Limb (tissue), 2 donors: ENCODE results near the gene FBXL20.

Experiments
- DNase-seq, 2 donors: peaks; one replicate each; pipeline ENCODE4 v3.0.0-alpha.2; 2016; ENCODE audit errors: extremely low spot score in 2 of 2

FBXL20 gene

DNA sequence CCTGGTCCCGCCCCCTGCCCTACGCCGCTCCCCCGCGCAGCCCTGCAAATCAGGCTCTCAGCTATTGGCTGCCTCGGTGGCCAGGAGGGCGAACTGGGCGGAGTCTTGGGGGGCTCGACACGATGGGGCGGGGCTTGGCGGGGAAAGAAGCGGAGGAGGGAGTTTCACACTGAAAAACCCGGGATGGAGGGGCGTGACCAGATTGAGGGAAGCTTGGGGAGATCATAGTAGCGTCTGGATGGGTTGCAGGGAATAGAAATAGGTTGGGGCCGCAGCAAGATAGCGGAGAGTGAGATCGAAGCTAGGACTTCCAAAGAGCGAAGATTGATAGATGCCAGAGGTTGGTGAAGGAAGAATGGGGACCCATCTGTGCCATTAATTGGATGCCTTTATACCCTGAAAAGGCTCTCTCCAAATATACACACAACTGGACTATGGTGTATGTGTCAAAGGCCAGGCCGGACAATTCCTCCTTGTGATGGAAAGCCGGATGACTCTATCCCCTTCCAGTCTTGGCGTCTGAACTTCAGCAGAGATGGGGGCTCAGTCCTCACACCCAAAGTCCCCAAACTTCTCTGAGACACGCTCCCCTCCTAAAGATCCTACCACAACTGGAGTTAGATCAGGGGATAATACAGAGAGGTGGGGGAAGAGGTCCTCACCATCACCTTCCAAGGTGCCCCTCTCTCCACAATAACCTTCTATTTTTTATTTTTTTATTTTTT lies 175.3 kb downstream of the FBXL20 start:
- DNase-seq, result peak; percentile 75 to 90

DNA sequence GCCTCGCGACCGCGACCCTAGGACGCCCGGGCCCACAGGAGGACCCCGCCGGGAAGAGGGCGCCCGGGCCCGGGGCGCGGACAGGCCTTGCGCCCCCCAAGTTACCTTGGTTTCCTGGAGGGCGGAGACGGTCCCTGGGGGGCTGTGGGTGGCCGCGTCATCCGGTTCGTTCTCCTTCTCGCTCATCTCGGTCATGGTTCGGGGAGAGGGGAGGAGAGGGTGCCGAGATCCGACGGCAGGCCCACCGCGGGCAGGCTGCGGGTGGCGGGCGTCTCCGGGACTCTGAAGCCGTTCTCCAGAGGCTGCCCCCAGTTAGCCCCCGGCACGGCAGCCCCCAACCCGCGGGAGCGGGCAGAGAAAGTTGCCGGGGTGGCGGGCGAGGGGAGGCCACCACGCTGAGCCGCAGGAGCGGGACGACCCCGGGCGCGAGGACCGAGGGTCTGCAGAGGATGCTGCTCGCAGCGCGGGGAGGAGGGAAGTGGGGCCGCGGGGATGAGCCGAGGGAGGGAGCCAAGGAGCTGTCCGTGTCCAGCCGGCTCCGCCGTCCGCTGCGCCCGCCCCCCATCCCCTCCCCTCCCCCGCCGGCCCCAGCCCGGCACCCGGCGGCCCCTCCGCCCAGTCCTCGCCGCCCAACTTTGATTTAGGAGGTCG lies 176.0 kb downstream of the FBXL20 start, which contains the start of gene STAC2:
Gene STAC2, minus strand, starts transcription at position 638 of the 651 bp plus-strand sequence. Its CDS starts 443 bp downstream, at position 195.
- DNase-seq, result peak in 1 of 2 donors; percentile 49

DNA sequence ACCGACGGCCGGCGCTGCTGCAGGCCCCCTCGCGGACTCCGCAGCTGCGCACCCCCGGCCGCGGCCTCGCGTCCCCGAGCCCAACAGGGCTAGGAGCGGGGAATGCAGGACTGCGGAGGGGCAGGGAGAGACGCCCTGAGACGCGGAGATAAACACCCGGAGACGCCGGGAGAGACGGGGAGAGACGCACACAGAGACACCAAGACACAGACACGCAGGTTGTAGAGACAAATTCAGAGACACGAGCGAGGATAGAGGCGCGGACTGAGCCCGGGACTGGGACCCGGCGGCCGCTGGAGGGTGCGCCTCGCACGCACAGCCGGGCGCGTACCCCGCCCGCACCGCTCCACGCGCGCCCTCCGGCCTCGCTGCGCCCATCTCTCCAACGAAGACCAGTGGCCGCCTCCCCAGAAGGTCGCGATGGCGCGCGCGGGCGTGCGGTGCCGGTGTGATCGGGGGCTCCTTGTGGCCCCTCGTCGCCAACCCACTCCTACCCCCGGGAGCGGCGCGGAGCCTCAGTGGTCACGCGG lies 176.6 kb downstream of the FBXL20 start:
- DNase-seq, result no peak

DNA sequence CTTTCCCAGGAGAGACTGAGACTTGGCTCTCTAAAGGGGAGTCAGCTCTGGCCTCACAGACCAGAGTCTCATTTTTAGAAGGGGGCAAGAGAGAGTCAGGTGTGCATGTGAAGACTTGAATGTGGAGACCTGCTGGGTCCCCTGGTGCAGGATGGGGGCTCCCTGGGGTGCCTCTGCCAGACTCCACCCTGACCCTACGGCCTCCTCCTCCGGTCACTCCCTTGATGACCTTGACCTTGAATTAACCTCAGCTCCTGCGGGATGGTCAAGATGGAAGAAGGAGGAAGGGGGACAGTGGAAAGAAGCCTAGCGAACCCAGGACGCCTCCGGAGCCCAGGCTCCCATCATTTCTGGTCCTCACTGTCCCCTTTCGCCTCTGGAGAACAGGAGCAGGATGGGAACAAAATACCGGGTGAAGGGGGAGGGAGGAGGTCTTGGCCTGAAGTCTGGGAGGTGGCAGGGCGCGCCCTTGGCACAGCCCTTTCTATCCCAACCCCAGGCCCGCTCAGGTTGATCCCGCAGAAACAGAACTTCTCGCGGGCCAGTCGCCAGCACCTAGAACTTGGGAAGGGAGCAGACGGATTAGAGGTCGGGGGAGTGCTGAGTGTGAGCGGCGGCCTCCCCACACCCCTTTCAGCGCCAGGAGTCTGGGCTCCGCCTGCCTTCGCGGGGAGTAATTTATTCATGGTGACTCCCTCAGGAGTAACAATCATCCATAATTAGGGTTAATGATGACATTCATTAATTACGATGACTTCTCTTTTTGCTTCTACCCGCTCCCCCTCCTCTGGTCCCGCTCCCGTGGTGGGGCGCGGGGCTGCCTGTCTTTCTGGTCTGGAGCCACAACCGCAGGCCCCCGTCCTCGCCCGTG lies 177.3 kb downstream of the FBXL20 start:
- DNase-seq, result no peak

DNA sequence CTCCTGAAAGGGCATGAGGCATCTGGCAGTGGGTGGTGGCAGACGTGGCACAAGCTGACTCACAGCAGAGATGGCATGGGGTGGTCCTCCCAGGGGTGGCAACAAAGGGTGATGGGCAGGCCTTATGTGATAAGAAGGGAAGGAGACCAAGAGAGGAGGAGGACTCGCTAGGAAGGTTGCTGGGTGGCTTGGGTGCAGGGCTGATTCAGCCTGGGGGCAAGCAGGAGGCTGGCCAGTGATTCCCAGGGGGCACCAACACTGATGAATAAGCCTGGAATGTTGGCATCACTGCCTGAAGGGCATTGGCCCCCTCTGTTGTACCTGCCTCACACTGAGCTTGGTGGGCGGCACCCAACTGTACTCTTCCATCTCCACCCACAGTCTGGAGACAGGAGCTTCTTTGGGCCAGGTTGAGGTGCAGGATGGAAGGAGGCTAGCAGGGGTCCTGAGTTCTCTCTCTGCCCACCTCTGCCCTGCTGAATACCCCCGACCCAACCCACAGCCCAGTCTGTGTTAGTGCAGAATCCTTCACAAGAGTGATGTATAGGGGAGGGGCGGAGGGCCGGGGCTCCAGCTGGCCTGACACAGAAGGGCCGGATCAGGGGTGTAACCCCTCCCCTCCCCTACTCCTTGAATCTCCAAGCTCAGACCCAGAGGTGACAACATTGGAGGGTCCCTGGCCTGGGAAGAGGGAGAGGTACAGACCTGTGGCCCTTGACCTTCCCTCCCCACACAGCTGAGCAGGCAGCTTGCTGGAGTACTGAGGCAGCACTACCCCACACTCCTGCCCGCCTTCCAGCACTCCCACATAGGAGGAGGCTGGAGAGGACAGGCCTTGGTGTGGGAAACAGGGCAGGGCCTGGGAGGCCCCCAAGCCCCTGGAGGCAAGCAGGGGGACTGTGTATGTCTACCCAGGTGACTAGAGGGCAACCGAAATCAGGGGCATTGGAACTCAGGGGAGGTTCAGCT lies 178.3 kb downstream of the FBXL20 start:
- no peak for DNase-seq

DNA sequence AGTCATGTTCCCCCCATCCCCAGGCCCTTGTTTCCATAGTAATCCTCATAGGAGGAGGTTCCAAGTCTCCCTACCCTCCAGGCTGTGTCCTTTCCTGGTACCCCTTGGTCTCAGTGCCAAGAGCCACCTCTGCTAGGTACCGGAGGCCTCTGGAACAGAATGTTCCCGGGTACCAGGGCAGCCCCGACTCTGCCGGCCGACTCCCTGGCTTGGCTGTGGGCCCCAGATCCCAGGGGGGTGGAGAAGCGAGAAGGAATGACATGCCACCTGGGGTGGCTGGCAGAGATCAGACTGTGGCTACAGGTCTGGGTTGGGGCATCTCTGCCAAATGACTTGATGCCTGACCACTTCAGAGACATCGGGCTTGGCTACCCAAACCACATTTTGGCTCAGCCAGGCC lies 179.3 kb downstream of the FBXL20 start:
- DNase-seq, result no peak

DNA sequence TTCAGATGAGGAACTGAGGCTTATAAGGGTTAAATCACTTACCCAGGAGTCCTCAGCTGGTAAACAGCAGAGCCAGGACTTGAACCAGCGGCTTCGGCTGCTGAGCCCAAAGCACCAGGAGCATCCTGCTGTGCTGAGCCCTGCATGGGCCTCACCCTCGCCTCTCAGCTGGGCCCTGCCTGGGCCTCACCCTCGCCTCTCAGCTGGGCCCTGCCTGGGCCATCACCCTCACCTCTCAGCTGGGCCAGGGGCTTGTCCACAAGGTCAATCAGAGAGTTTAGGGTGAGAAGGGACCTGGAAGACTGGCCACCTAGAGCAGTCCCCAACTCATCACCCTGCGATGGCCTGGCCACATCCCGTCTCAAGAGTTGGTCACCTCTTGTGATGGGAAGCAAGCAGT lies 179.9 kb downstream of the FBXL20 start:
- DNase-seq, result no peak

DNA sequence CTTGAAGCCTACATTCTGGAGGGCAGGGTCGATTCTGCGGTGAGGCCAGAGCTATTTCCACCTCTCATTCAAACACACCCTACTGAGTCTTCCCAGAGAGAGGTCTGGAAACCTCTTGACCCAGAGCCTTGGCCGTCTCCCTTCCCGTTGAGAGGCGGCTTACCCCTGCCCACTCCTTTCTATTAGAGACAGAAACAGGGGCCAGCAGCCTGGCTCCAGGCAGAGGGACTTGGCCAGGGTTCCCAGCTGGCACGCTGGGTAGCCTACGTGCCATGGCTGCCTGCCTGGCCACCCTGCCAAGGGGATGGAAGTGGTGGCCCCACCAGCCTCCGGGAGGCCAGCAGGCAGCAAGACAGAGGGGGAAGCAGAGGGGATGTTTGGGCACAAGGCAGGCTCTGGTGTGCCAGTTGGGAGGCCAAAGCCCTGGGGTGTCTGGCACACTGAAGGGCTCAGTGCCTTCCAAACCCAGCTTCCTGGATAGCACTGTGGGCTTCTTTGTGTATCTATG lies 181.7 kb downstream of the FBXL20 start:
- no peak for DNase-seq

DNA sequence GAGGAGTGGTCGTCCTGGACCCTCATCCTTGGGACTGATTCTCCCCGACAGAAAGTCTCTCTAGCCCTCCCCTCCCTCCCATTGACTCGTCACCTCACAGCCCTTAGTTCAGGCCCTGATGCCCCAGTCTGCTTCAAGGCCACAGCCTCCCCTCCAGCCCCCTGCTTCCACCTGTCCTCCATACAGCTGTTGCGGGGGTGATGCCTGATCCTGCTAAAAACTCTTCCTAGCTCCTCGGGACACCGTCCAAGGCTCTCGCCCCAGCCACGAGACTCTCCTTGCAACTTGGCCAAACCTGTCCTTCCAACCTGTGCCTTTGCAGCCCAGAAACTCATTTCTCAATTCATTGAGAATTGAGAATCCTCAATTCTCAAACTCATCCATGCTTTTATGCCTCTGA lies 182.5 kb downstream of the FBXL20 start:
- DNase-seq, result no peak

DNA sequence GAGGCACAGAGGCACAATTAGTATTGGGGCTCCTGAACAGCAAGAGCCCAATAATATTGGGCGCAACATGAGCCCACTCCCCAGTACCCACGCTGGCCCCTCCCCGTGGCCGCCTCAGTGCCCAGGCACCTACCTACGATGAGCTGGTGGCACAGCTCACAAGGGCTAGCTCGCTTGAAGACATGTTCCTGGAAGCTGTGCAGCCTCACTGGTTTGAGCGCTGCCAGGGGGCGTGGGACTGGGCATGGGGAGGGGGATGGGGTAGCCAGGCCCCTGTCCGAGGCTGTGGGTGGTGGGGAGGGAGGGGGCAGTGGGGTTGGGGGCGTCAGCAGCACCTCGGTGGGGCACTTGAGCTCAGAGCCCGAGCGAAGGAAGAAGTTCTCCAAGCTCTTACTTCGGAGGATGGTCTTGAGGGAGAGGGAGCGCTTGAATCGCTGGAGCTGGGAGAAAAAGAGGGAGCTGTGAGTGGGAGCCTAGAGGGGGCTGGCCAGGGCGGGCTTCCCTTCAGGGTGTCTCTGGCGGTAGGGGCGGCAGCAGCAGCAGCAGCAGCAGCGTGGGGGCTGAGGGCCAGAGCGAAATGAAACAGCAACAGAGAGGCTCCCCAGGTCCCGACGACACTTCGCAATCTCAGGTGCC lies 183.6 kb downstream of the FBXL20 start:
- no peak for DNase-seq

DNA sequence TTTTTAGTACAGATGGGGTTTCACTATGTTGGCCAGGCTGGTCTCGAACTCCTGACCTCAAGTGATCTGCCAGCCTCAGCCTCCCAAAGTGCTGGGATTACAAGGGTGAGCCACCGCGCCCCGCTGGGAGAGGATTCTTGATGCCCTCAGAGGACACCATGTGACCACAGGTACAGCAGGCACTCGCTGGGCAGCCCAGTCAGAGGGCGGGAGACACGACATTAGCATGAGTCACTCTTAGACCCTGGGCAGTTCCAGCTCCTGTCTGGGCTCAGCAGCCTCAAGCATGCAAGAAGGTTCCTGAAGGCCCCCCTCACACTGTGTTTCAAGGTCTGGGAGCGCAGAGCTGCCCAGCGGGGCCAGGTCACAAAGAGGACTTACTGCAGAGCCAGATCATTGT lies 187.6 kb downstream of the FBXL20 start:
- no peak for DNase-seq

DNA sequence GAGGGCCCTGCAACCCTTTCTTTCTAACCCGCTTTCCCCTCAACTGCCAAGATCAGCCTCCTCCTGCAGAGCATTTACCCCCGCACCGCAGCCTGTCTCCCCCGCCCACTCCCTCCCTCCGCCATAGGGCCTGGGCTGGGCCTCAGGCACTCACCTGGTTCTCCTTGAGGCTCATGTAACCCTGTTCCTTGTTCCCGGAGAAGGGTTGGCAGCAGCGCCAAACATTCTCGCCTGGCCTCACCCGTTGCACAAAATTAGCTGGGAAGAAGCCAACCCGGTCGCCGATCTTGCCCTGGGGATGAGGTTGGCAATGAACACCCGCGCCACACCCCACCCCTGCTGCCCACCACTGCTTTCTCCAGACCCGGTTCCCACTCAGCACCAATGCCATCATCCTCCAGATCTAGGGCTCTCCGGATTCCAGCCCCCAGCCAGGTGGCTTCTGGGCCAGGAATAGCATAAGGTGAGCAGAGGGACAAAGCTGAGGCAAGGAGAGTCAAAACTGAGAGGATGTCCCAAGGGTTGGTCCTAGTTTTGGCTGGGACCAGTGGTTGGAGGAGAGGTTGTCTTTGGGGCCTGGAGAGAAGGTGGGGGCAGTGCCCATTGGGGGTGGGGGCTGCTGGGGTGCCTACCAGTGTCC lies 188.5 kb downstream of the FBXL20 start:
- no peak for DNase-seq

DNA sequence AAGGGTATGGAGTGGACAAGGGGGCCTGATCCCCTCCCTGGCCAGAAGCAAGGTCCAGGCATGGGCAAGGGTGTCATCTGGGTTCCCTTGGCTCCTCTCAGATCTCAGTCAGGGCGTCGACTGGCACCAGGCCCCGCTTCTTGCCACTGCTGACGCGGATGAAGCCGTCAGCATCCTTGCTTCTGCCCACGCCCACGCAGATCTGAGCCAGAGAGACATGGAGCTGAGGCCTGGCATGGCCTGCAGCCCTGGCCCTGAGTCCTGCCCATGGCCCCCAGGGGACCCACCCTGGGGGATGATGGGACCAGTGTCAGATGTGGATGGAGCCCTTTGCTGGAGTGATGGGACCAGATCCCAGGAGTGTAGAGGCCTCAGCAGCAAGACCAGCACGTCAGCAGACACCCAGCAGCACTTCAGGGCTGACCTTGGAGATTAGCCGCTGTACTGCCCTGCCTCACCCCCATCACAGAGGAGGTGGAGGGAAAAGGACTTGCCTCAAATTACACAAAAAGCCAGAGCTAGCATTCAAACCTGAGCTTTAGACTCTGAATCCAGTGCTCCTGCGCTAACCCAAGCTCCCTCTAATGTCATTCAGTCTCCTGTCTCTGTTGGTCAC lies 189.1 kb downstream of the FBXL20 start:
- DNase-seq, result no peak

DNA sequence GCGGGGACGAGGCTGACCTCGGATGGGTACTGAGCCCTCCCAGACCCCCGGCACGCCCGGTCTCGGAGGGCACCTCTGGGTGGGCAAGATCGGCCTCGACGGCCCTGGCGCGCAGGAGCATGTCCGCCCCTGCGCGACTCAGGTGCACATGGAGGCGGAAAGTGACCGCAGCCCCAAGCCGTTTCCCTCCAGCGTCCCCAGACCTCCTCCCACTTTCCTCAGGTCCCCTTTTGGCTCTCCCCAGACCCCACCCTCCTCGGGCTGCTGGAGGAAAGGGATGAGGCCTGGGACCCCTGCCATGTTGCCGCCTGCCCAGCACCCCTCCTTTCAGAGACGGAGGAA lies 191.4 kb downstream of the FBXL20 start:
- DNase-seq, result peak in 1 of 2 donors; percentile 36

DNA sequence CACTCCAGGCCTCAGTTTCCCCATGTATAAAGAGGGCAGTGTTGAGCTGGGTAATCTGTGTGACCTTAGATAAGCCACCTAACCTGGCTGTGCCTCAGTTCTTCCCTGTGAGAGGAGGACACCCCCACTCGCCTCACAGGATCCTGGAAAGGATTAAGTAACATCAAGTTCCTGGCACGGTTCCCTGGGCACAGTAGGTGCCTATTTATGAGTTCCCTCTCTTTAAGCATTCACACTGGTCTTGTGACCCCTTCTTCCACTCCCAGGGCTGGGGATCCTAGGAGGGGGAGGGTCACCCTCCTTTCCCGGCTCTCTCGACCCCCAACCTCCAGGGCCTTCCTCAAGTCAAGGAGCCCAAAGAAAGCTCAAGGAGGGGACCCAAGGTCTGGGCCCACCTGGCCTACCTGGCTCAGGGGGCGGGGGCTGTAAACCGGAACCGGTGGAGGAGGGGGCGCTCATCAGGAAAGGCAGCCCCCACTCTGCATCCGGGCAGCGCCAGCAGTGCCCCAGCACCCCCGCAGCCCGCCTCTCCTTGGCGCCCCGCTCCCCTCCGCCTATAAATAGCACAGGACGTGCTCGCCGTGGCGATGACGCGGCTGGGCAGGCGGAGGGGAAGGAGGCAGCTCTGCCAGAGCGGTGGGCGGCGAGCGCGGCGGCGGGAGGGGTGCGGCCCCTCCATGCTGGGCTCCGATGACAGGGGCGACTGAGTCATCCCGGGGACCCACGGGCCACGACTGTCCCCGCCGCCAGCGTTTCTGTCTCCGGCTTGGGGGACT lies 191.9 kb downstream of the FBXL20 start:
- DNase-seq, result peak; percentile 46 to 85

DNA sequence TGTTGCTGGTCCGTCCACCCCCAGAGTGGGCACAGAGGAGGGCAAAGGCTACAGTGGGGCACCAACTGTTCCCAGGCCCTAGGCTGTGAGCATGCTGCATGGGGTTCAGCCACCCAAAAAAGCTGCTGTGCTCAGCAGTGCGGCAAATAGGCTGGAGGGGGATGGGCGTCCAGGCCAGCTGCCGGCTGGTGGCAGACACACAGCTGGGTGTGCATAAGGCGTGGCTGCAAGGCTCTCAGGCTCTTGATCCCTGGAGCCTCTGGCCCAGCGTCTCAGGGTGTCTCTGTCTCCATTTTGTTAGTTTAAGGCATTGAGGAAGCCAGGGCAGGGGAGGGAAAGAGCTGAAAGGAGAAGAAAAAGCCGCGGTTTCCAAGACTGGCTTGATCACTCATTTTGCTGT lies 192.5 kb downstream of the FBXL20 start:
- DNase-seq, result peak in 1 of 2 donors; percentile 48

DNA sequence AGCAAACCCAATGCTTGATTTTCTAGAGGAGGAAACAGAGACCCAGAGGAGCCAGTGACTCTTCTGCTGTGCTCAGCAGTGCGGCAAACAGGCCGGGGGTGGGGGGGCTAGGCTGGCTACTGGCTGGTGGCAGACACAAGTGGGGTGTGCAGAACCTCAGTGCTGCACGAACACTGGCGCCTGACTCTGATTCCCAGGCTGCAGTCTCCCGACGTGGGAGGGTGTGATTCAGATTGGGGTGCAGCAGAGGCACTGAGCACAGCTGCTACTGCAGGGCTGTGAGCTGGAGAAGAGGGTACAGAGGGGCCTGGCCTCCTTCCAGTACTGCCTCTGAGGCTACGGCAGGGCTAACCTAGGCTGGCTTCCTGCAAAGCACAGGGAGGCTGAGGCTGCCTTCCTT lies 193.3 kb downstream of the FBXL20 start:
- peak in 1 of 2 donors; percentile 29 for DNase-seq

DNA sequence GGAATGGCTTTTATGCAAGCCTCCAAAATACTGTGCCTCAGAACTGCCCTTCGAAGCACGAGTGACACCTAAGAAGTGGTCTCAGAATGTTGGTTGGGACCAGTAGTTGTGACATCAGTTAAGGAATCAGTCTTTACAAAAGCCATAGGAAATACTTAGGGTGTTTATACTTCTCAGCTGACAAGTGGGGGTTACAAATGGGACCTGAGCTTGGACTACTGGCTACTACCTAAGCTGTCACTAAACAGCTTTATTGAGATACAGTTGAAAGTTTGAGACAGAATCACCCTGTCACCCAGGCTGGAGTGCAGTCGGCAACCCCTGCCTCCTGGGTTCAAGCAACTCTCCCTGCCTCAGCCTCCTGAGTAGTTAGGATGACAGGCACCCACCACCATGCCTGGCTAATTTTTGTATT lies 196.3 kb downstream of the FBXL20 start:
- DNase-seq, result no peak
